ENCODE results near the gene LEAP2.
A peak's percentile ranks its signal among the peaks of the same experiment; 100 is the strongest.

Gene LEAP2

GRCh38 chr5:132873119-132873929, at the start of gene LEAP2:
Gene LEAP2, plus strand, starts transcription at chr5:132873668. Its CDS starts 27 bp downstream, at chr5:132873695.
- H3K36me3 ChIP-seq (ENCODE audit: insufficient read depth, low read depth, low read length), result peaks cover 59% of the 10 kb centered on the region
- H3K27ac ChIP-seq (ENCODE audit: low read length), result no peak within 1 kb of the TSS
- no peaks in the 10 kb centered on the region for H3K27me3 ChIP-seq (ENCODE audit: insufficient read depth, low read length)
- H3K4me3 ChIP-seq (ENCODE audit: low read length), result no peak within 1 kb of the TSS
- no peak within 1 kb of the TSS for H3K9ac ChIP-seq (ENCODE audit: low read depth, low read length)
- H3K4me1 ChIP-seq (ENCODE audit: insufficient read depth, low read length), result no peaks in the 10 kb centered on the region
- H3K9me3 ChIP-seq (ENCODE audit: insufficient read depth, low read depth, low read length), result no peaks in the 10 kb centered on the region

GRCh38 chr5:132824426-132824825, 49.0 kb upstream of the LEAP2 start:
- no peaks in the 10 kb centered on the region for H3K36me3 ChIP-seq (ENCODE audit: insufficient read depth, low read depth, low read length)
- H3K4me1 ChIP-seq (ENCODE audit: insufficient read depth, low read length), result peaks cover 6% of the 10 kb centered on the region
- no peak overlapping the region for H3K27ac ChIP-seq (ENCODE audit: low read length)
- H3K9me3 ChIP-seq (ENCODE audit: insufficient read depth, low read depth, low read length), result no peaks in the 10 kb centered on the region
- H3K27me3 ChIP-seq (ENCODE audit: insufficient read depth, low read length), result peaks cover 75% of the 10 kb centered on the region
- no peak overlapping the region for H3K4me3 ChIP-seq (ENCODE audit: low read length)
- H3K9ac ChIP-seq (ENCODE audit: low read depth, low read length), result no peak overlapping the region

- H3K9me3 ChIP-seq (ENCODE audit: insufficient read depth, low read depth, low read length), result no peaks in the 10 kb centered on the region
- H3K27ac ChIP-seq (ENCODE audit: low read length), result no peak overlapping the region
- H3K4me1 ChIP-seq (ENCODE audit: insufficient read depth, low read length), result peaks cover 6% of the 10 kb centered on the region
- peak overlapping the region; percentile 5; the same call in 1 of the 2 replicates for H3K9ac ChIP-seq (ENCODE audit: low read depth, low read length)
- peak overlapping the region; percentile 60; the same call in 1 of the 2 replicates for H3K4me3 ChIP-seq (ENCODE audit: low read length)
- H3K36me3 ChIP-seq (ENCODE audit: insufficient read depth, low read depth, low read length), result no peaks in the 10 kb centered on the region
- H3K27me3 ChIP-seq (ENCODE audit: insufficient read depth, low read length), result peaks cover 82% of the 10 kb centered on the region
These were observed 48.2 kb upstream of the LEAP2 start for GRCh38 chr5:132825033-132825833.

- H3K4me3 ChIP-seq (ENCODE audit: low read length), result peak overlapping the region; percentile 60; the same call in 1 of the 2 replicates
- no peak overlapping the region for H3K27ac ChIP-seq (ENCODE audit: low read length)
- H3K36me3 ChIP-seq (ENCODE audit: insufficient read depth, low read depth, low read length), result no peaks in the 10 kb centered on the region
- H3K9me3 ChIP-seq (ENCODE audit: insufficient read depth, low read depth, low read length), result no peaks in the 10 kb centered on the region
- peaks cover 6% of the 10 kb centered on the region for H3K4me1 ChIP-seq (ENCODE audit: insufficient read depth, low read length)
- H3K27me3 ChIP-seq (ENCODE audit: insufficient read depth, low read length), result peaks cover 86% of the 10 kb centered on the region
- peak overlapping the region; percentile 5; the same call in 1 of the 2 replicates for H3K9ac ChIP-seq (ENCODE audit: low read depth, low read length)
These were observed 47.6 kb upstream of the LEAP2 start for GRCh38 chr5:132825834-132826391.

- Histone ChIP-seq H3K27me3 (ENCODE audit: insufficient read depth, low read length) (peaks cover 88% of the 10 kb centered on the region), H3K4me1 (ENCODE audit: insufficient read depth, low read length) (peaks cover 6% of the 10 kb centered on the region), H3K9me3 (ENCODE audit: insufficient read depth, low read depth, low read length) (no peaks in the 10 kb centered on the region), H3K27ac (ENCODE audit: low read length) (no peak overlapping the region), H3K36me3 (ENCODE audit: insufficient read depth, low read depth, low read length) (no peaks in the 10 kb centered on the region), H3K9ac (ENCODE audit: low read depth, low read length) (no peak overlapping the region), H3K4me3 (ENCODE audit: low read length) (peak overlapping the region; percentile 60; the same call in 1 of the 2 replicates)
These were observed 46.9 kb upstream of the LEAP2 start for GRCh38 chr5:132826424-132827082.

- H3K4me1 ChIP-seq (ENCODE audit: insufficient read depth, low read length), result peaks cover 6% of the 10 kb centered on the region
- no peak overlapping the region for H3K9ac ChIP-seq (ENCODE audit: low read depth, low read length)
- H3K27me3 ChIP-seq (ENCODE audit: insufficient read depth, low read length), result peaks cover 97% of the 10 kb centered on the region
- no peaks in the 10 kb centered on the region for H3K36me3 ChIP-seq (ENCODE audit: insufficient read depth, low read depth, low read length)
- H3K9me3 ChIP-seq (ENCODE audit: insufficient read depth, low read depth, low read length), result no peaks in the 10 kb centered on the region
- no peak overlapping the region for H3K27ac ChIP-seq (ENCODE audit: low read length)
- no peak overlapping the region for H3K4me3 ChIP-seq (ENCODE audit: low read length)
These were observed 45.4 kb upstream of the LEAP2 start for GRCh38 chr5:132827943-132828673.

GRCh38 chr5:132828846-132829494, 44.5 kb upstream of the LEAP2 start:
- Histone ChIP-seq H3K4me1 (ENCODE audit: insufficient read depth, low read length) (peaks cover 3% of the 10 kb centered on the region), H3K9me3 (ENCODE audit: insufficient read depth, low read depth, low read length) (no peaks in the 10 kb centered on the region), H3K36me3 (ENCODE audit: insufficient read depth, low read depth, low read length) (no peaks in the 10 kb centered on the region), H3K4me3 (ENCODE audit: low read length) (no peak overlapping the region), H3K9ac (ENCODE audit: low read depth, low read length) (no peak overlapping the region), H3K27me3 (ENCODE audit: insufficient read depth, low read length) (peaks cover 99% of the 10 kb centered on the region), H3K27ac (ENCODE audit: low read length) (no peak overlapping the region)

GRCh38 chr5:132829742-132830435, 43.6 kb upstream of the LEAP2 start:
- peaks cover 90% of the 10 kb centered on the region for H3K27me3 ChIP-seq (ENCODE audit: insufficient read depth, low read length)
- H3K9me3 ChIP-seq (ENCODE audit: insufficient read depth, low read depth, low read length), result no peaks in the 10 kb centered on the region
- no peak overlapping the region for H3K9ac ChIP-seq (ENCODE audit: low read depth, low read length)
- H3K36me3 ChIP-seq (ENCODE audit: insufficient read depth, low read depth, low read length), result no peaks in the 10 kb centered on the region
- peak overlapping the region; percentile 68 for H3K4me3 ChIP-seq (ENCODE audit: low read length)
- H3K4me1 ChIP-seq (ENCODE audit: insufficient read depth, low read length), result peaks cover 3% of the 10 kb centered on the region
- H3K27ac ChIP-seq (ENCODE audit: low read length), result no peak overlapping the region

- H3K4me3 ChIP-seq (ENCODE audit: low read length), result peak within 1 kb of the TSS; percentile 68
- peaks cover 84% of the 10 kb centered on the region for H3K27me3 ChIP-seq (ENCODE audit: insufficient read depth, low read length)
- H3K9ac ChIP-seq (ENCODE audit: low read depth, low read length), result no peak within 1 kb of the TSS
- H3K36me3 ChIP-seq (ENCODE audit: insufficient read depth, low read depth, low read length), result no peaks in the 10 kb centered on the region
- no peak within 1 kb of the TSS for H3K27ac ChIP-seq (ENCODE audit: low read length)
- peaks cover 3% of the 10 kb centered on the region for H3K4me1 ChIP-seq (ENCODE audit: insufficient read depth, low read length)
- no peaks in the 10 kb centered on the region for H3K9me3 ChIP-seq (ENCODE audit: insufficient read depth, low read depth, low read length)
These were observed 42.9 kb upstream of the LEAP2 start, which contains the start of gene SHROOM1 for GRCh38 chr5:132830436-132831094. Gene SHROOM1, minus strand, starts transcription at chr5:132830647. Its CDS starts 4,507 bp downstream, at chr5:132826140.
